Suprapubic skin (tissue), 4 donors: ENCODE data around the gene TCL1A. TPM values are rescaled to one million over a fixed set of nuclear protein-coding genes. Genes with fewer than 3 reads are reported as not detected.

Source experiments
- DNase-seq, 2 donors: peaks; one replicate each; pipeline ENCODE4 v3.0.0-alpha.2; 2019; ENCODE audit warnings: low spot score in 2 of 2
- H3K27ac ChIP-seq: fragments of 200-600 bp; sonication (generic); one replicate; pipeline ENCODE4 v1.5.1; 2019
- H3K27me3 ChIP-seq: fragments of 200-600 bp; sonication (generic); one replicate; pipeline ENCODE4 v1.5.1; 2019
- H3K36me3 ChIP-seq: fragments of 200-600 bp; sonication (generic); one replicate; pipeline ENCODE4 v1.5.1; 2019
- H3K4me1 ChIP-seq: fragments of 200-600 bp; sonication (generic); one replicate; pipeline ENCODE4 v1.5.1; 2019
- H3K4me3 ChIP-seq: fragments of 200-600 bp; sonication (generic); one replicate; pipeline ENCODE4 v1.5.1; 2019; ENCODE audit warnings: mild to moderate bottlenecking
- H3K9me3 ChIP-seq: fragments of 200-600 bp; sonication (generic); one replicate; pipeline ENCODE4 v1.5.1; 2019
- EP300 ChIP-seq: sonication (generic); formaldehyde crosslinking; IDR thresholded peaks from one replicate; pipeline ENCODE4 v1.6.1; 2017; ENCODE audit warnings: antibody characterized with exemption
- POLR2A ChIP-seq, 2 donors: fragments of 450-650 bp; IDR thresholded peaks; one replicate each; pipeline ENCODE4 v1.6.1; 2017; ENCODE audit warnings: antibody characterized with exemption in 2 of 2, mild to moderate bottlenecking in 2 of 2, moderate library complexity in 2 of 2
- POLR2AphosphoS5 ChIP-seq, 3 donors: sonication (generic); formaldehyde crosslinking; IDR thresholded peaks; one replicate each; pipeline ENCODE4 v1.6.1; 2017; ENCODE audit warnings: antibody characterized with exemption in 3 of 3
- WGBS: methylation state at CpG from one replicate; pipeline ENCODE4 v1.1.5; 2018; 5-methylcytosine and 5-hydroxymethylcytosine counted together
- total RNA-seq, 4 donors: library from RNA; depleted of rRNA; stranded (reverse); fragments of >200 nt; gene quantifications; one replicate each; pipeline ENCODE4 v1.1.0, GENCODE V29; 2016
- TF ChIP-seq, protein P1 (sequence below), 2 donors: fragments of 200-600 bp in 1 of 2; fragments of 450-650 bp in 1 of 2; sonication (generic) in 1 of 2; IDR thresholded peaks; one replicate each; pipeline ENCODE4 v1.5.1; 2016 to 2019; ENCODE audit warnings: antibody characterized with exemption in 2 of 2, mild to moderate bottlenecking in 1 of 2, moderate library complexity in 1 of 2

The TCL1A gene
- total RNA-seq, 4 donors from 2014 or later = not detected

DNA sequence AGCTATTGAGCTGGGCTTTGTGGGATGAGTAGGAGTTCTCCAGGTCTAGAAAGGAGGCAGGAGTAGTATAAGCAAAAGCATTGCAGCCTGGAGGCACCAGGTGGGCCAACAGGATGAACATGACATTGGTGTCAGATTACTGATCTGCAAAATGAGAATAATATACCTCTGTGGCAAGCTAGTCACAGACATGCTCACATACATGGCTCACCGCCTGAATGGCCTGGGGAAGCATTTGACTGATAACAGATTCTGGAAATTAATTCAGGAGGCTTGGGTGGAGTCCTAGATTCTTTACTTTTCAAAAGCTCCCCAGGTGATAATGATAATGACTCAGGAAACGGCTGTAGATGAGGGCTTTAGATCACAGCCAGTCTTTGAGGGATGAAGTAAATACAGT, 27.0 kb downstream of the TCL1A start:
- TF ChIP-seq POLR2AphosphoS5 (IDR thresholded peaks at IDR 0.05) = no peak
- no peak for TF ChIP-seq POLR2A (IDR thresholded peaks at IDR 0.05)
- TF ChIP-seq, protein P1, sequence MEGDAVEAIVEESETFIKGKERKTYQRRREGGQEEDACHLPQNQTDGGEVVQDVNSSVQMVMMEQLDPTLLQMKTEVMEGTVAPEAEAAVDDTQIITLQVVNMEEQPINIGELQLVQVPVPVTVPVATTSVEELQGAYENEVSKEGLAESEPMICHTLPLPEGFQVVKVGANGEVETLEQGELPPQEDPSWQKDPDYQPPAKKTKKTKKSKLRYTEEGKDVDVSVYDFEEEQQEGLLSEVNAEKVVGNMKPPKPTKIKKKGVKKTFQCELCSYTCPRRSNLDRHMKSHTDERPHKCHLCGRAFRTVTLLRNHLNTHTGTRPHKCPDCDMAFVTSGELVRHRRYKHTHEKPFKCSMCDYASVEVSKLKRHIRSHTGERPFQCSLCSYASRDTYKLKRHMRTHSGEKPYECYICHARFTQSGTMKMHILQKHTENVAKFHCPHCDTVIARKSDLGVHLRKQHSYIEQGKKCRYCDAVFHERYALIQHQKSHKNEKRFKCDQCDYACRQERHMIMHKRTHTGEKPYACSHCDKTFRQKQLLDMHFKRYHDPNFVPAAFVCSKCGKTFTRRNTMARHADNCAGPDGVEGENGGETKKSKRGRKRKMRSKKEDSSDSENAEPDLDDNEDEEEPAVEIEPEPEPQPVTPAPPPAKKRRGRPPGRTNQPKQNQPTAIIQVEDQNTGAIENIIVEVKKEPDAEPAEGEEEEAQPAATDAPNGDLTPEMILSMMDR (IDR thresholded peaks at IDR 0.05) = no peak
- TF ChIP-seq EP300 = no peak
- Histone ChIP-seq H3K9me3 (no peaks in the 10 kb centered on the region), H3K27ac (no peak overlapping the region), H3K36me3 (no peaks in the 10 kb centered on the region), H3K4me1 (no peaks in the 10 kb centered on the region), H3K27me3 (peaks cover 44% of the 10 kb centered on the region), H3K4me3 (no peak overlapping the region)
- 36% methylated on average over 2 of the region's 2 CpGs for WGBS
- DNase-seq = no peak

DNA sequence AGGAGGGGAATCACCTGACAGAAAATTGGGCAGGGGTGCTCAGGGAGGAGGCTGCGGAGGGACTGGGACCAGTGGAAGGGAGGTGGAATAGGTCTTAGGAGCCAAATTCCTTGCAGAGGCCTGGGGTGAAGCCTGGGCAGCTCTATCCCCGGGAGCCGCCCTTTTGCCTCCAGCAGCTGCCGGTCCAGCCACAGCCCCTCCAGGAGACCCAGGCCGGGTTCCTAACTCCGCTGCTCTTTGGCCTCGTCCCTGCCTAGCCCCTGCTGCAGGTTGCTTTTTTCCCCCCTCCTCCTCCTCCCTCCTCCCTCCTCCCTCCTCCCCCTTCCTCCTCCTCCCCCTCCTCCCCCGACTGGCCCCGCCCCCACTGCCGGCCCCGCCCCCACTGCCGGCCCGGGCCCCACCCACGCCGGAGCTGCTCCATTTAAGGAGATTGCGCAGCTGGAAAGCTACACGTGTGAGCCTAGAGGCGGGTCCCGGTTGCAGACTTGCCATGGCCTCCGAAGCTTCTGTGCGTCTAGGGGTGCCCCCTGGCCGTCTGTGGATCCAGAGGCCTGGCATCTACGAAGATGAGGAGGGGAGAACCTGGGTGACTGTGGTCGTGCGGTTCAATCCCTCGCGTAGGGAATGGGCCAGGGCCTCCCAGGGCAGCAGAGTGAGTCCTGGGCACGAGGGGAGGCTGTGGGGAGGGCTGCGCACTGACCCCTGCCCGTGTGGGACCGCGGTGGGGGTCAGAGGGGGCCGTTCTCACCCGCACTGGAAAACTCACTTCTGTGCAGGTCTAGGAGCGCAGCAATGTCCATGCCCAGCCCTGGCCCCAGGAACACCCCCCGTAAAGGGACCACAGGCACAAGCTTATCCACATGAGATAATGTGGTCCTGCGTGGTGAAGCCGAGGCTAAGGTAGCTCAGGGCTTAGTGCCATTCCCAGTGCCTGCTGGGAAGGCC, 27.7 kb downstream of the TCL1A start, which contains the start of gene TCL1B:
Gene TCL1B (plus strand): TSS at position 449 of the 945 bp plus-strand sequence. CDS start 42 bp downstream, at position 491.
- H3K4me3 ChIP-seq = no peak within 1 kb of the TSS
- TF ChIP-seq EP300 (no peak), POLR2A (IDR thresholded peaks at IDR 0.05) (no peak), POLR2AphosphoS5 (IDR thresholded peaks at IDR 0.05) (no peak)
- TF ChIP-seq, protein P1 (IDR thresholded peaks at IDR 0.05) = no peak
- peak in 1 of 2 donors; percentile 69 for DNase-seq
- H3K36me3 ChIP-seq = no peaks in the 10 kb centered on the region
- no peaks in the 10 kb centered on the region for H3K9me3 ChIP-seq
- peaks cover 41% of the 10 kb centered on the region for H3K27me3 ChIP-seq
- no peak within 1 kb of the TSS for H3K27ac ChIP-seq
- H3K4me1 ChIP-seq = no peaks in the 10 kb centered on the region
- WGBS = 68% methylated on average over 24 of the region's 38 CpGs

DNA sequence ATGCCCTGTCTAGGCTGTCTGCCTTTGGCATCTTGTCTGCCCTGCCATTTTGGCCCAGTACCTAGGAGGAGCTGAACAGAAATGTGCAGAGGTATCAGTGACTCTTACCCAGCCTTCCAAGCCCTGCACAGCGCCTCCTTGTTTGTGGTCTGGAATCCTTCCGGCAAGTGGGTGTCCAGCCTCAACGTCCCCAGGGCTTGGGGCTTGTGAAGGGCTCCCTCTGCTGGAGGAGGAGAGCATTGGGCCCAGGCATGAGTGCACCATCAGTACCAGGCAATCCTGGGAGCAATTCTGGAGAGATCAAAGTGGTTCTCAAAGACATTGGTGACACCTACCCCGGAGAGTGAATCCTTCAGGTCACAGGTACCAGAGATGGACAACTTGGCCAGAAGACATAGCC, 30.1 kb downstream of the TCL1A start:
- H3K9me3 ChIP-seq = no peaks in the 10 kb centered on the region
- H3K36me3 ChIP-seq = no peaks in the 10 kb centered on the region
- H3K4me3 ChIP-seq = no peak overlapping the region
- H3K4me1 ChIP-seq = no peaks in the 10 kb centered on the region
- peak in 1 of 2 donors; percentile 72 for DNase-seq
- H3K27me3 ChIP-seq = peaks cover 37% of the 10 kb centered on the region
- WGBS = 67% methylated on average over 4 of the region's 4 CpGs
- H3K27ac ChIP-seq = no peak overlapping the region
- no peak for TF ChIP-seq EP300
- TF ChIP-seq, protein P1 (IDR thresholded peaks at IDR 0.05) = peak in 1 of 2 donors; percentile 53
- TF ChIP-seq POLR2A (IDR thresholded peaks at IDR 0.05) = no peak
- TF ChIP-seq POLR2AphosphoS5 (IDR thresholded peaks at IDR 0.05) = no peak

DNA sequence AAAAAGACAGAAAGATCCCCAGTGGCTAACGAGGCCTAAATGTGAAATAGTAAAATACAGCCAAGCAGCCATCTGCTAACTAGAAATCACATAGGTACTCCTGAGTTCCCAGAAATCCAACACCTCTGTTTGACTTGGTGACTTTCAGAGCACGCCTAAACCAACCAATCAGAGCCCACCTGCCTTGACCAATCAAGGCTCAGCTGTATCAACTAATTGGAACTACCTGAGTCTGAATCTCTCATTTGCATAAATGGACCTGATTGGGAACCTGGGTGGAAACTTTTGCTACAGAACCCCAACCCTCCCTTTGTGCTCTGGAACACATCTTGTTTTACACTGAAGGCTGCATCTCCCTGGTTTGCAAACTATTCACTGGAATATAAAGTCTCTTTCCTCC, 32.8 kb downstream of the TCL1A start:
- 74% methylated on average over 2 of the region's 2 CpGs for WGBS

More for the DNA sequence above, 32.8 kb downstream of the TCL1A start:
- H3K27me3 ChIP-seq = peaks cover 30% of the 10 kb centered on the region
- no peaks in the 10 kb centered on the region for H3K9me3 ChIP-seq
- no peaks in the 10 kb centered on the region for H3K36me3 ChIP-seq
- H3K27ac ChIP-seq = no peak overlapping the region
- no peak overlapping the region for H3K4me3 ChIP-seq
- DNase-seq = peak in 1 of 2 donors; percentile 18
- H3K4me1 ChIP-seq = no peaks in the 10 kb centered on the region
- TF ChIP-seq, protein P1 (IDR thresholded peaks at IDR 0.05) = no peak
- no peak for TF ChIP-seq POLR2AphosphoS5 (IDR thresholded peaks at IDR 0.05)
- TF ChIP-seq EP300 = no peak
- no peak for TF ChIP-seq POLR2A (IDR thresholded peaks at IDR 0.05)
